PC-9 (cell line): ENCODE results near the gene TBC1D24.

Experiments used
- EZH2 ChIP-seq: fragments of 200-600 bp; sonication (generic); IDR thresholded peaks from 2 replicates; pipeline ENCODE4 v1.8.0; 2017; ENCODE audit warnings: antibody characterized with exemption, low read depth
- TF ChIP-seq, protein P1 (sequence below): fragments of 200-600 bp; sonication (generic); conservative IDR thresholded peaks from 2 replicates; pipeline ENCODE4 v1.6.1; 2017; ENCODE audit warnings: mixed run types, antibody characterized with exemption, mild to moderate bottlenecking, moderate library complexity

DNA sequence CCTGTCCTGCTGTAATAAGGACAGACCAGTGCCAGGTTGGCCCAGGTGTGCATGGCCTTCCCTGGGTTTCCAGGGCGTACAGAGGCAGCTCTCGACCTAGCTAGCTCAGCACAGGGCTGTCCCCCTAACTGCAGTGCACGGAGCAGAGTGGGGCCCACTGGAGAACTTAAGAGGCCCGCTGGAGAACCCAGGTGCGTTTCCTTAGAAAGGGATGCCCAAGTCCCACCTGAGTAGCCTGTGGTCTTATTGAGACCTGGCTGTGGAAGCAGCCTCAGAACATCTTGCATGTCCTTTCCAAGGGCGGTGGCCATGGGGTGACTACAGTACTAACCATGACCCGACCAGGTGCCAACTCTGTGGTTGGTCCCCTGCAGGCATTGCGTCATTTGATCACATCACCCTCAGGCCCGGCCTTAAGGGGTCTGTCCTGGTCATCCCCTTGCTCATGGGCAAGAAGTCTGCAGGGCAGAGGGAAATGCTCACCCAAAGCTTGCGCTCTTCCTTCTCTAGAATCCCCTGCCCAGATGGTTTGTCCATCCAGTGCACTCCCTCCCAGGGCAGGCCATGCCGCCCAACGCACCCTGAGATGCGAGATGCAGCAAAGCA, 49.0 kb upstream of the TBC1D24 start:
- TF ChIP-seq, protein P1, sequence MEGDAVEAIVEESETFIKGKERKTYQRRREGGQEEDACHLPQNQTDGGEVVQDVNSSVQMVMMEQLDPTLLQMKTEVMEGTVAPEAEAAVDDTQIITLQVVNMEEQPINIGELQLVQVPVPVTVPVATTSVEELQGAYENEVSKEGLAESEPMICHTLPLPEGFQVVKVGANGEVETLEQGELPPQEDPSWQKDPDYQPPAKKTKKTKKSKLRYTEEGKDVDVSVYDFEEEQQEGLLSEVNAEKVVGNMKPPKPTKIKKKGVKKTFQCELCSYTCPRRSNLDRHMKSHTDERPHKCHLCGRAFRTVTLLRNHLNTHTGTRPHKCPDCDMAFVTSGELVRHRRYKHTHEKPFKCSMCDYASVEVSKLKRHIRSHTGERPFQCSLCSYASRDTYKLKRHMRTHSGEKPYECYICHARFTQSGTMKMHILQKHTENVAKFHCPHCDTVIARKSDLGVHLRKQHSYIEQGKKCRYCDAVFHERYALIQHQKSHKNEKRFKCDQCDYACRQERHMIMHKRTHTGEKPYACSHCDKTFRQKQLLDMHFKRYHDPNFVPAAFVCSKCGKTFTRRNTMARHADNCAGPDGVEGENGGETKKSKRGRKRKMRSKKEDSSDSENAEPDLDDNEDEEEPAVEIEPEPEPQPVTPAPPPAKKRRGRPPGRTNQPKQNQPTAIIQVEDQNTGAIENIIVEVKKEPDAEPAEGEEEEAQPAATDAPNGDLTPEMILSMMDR: no peak
- TF ChIP-seq EZH2: no peak
